Vagina (tissue), 2 donors: ENCODE data around the gene CDH13.

Experiments
- POLR2A ChIP-seq, 2 donors: fragments of 450-650 bp; IDR thresholded peaks; one replicate each; pipeline ENCODE4 v1.6.1; 2017; ENCODE audit warnings: antibody characterized with exemption in 2 of 2, mild to moderate bottlenecking in 2 of 2, moderate library complexity in 2 of 2
- TF ChIP-seq, protein P1 (sequence below), 3 experiments: fragments of 450-650 bp in 2 of 3; fragments of 200-600 bp in 1 of 3; sonication (generic) in 1 of 3; IDR thresholded peaks; one replicate each; pipeline ENCODE4 v1.5.1; 2017 to 2019; ENCODE audit warnings: antibody characterized with exemption in 3 of 3, mild to moderate bottlenecking in 2 of 3, moderate library complexity in 2 of 3

DNA sequence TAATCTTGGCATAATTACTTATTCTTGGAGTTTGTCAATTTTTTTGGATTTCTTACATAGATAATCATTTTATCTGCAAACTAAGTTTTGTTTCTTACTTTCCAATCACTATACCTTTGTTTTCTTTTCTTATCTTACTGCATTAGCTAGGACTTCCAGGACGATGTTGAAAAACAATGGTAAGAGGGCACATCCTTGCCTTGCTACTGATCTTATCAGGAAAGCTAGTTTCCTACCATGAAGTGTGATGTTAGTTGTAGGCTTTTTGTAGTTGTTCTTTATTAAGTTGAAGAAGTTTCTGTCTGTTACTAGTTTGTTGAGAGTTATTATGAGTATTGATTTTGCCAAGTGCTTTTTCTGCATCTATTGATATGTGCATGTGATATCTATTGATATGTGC is 31.0 kb downstream of the CDH13 start:
- TF ChIP-seq, protein P1, sequence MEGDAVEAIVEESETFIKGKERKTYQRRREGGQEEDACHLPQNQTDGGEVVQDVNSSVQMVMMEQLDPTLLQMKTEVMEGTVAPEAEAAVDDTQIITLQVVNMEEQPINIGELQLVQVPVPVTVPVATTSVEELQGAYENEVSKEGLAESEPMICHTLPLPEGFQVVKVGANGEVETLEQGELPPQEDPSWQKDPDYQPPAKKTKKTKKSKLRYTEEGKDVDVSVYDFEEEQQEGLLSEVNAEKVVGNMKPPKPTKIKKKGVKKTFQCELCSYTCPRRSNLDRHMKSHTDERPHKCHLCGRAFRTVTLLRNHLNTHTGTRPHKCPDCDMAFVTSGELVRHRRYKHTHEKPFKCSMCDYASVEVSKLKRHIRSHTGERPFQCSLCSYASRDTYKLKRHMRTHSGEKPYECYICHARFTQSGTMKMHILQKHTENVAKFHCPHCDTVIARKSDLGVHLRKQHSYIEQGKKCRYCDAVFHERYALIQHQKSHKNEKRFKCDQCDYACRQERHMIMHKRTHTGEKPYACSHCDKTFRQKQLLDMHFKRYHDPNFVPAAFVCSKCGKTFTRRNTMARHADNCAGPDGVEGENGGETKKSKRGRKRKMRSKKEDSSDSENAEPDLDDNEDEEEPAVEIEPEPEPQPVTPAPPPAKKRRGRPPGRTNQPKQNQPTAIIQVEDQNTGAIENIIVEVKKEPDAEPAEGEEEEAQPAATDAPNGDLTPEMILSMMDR (IDR thresholded peaks at IDR 0.05), result no peak
- no peak for TF ChIP-seq POLR2A (IDR thresholded peaks at IDR 0.05)
